Activated B cell treated with CpG ODN at 0.5 μM for 24 hours (primary cell): ENCODE results near the gene CDH15. TPM values are rescaled to one million over a fixed set of nuclear protein-coding genes. Genes with fewer than 3 reads are reported as not detected.

ENCODE experiments used
- ATAC-seq: fragments of 200-7000 bp; cut with Tn5 transposase; one replicate; pipeline ENCODE4 v1.10.0; 2021; ENCODE audit warnings: low read depth, mild to moderate bottlenecking, moderate library complexity
- CTCF ChIA-PET: fragments of 350-600 bp; sonication (Branson Sonifier 250); formaldehyde crosslinking; loops from one replicate; lab custom pipeline; 2021; ENCODE audit warnings: antibody characterized with exemption; lab: Charles Lee
- POLR2A ChIA-PET: fragments of 350-600 bp; sonication (Branson Sonifier 250); formaldehyde crosslinking; loops from one replicate; lab custom pipeline; 2021; ENCODE audit warnings: antibody characterized with exemption; lab: Charles Lee
- DNase-seq: peaks from one replicate; pipeline ENCODE4 v3.0.0; 2022
- H3K27ac Mint-ChIP-seq: one replicate; pipeline ENCODE4 v1.8.0; 2020; ENCODE audit warnings: mixed read lengths
- H3K27me3 Mint-ChIP-seq: one replicate; pipeline ENCODE4 v1.8.0; 2021; ENCODE audit warnings: mixed read lengths
- H3K36me3 Mint-ChIP-seq: one replicate; pipeline ENCODE4 v1.8.0; 2021; ENCODE audit warnings: low read depth, mixed read lengths
- H3K4me1 Mint-ChIP-seq: one replicate; pipeline ENCODE4 v1.8.0; 2021; ENCODE audit warnings: mixed read lengths
- H3K4me3 Mint-ChIP-seq: one replicate; pipeline ENCODE4 v1.8.0; 2020; ENCODE audit warnings: mild to moderate bottlenecking, mixed read lengths
- H3K9me3 Mint-ChIP-seq: one replicate; pipeline ENCODE4 v1.8.0; 2020; ENCODE audit warnings: mixed read lengths
- intact Hi-C: fragments of 100-400 bp; cut with micrococcal nuclease; formaldehyde crosslinking; loops from one replicate; pipeline ENCODE4 v1.15.1; 2024
- total RNA-seq: library from RNA; stranded (reverse); gene quantifications from 2 replicates; pipeline ENCODE4 v1.2.3, GENCODE V29; 2022
- TF ChIP-seq, protein P1 (sequence below): fragments of 200-600 bp; IDR thresholded peaks from one replicate; pipeline ENCODE4 v1.8.0; 2022; ENCODE audit warnings: antibody characterized with exemption, mild to moderate bottlenecking

Gene CDH15
- total RNA-seq, 1 donor from 2014 or later, result not detected

DNA sequence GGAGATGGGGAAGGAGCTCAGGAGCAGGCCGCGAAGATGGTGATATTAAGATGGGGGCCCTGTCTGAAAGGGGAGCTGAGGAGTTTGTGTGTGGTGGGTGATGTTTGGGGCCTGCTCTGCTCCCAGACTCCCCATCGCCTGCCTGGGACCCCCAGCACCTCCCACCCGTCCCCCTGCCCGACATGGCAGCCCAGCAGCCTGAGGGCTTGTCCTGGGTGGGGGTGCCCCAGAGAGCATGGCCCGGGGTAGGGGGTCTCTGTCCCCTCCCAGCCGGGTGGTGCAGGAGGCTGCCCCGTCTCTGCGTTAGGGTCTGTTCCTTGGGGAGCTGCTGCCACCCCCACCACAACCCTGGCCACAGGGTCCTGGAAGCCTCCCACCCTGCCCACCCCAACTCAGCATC lies 5.2 kb downstream of the CDH15 start:
- no peaks in the 10 kb centered on the region for H3K9me3 Mint-ChIP-seq
- no peaks in the 10 kb centered on the region for H3K36me3 Mint-ChIP-seq
- H3K4me3 Mint-ChIP-seq, result no peak overlapping the region
- no peaks in the 10 kb centered on the region for H3K27me3 Mint-ChIP-seq
- ATAC-seq, result no peak
- ChIA-PET POLR2A (no interaction called here), CTCF (no interaction called here)
- no peaks in the 10 kb centered on the region for H3K4me1 Mint-ChIP-seq
- no peak overlapping the region for H3K27ac Mint-ChIP-seq
- TF ChIP-seq, protein P1, sequence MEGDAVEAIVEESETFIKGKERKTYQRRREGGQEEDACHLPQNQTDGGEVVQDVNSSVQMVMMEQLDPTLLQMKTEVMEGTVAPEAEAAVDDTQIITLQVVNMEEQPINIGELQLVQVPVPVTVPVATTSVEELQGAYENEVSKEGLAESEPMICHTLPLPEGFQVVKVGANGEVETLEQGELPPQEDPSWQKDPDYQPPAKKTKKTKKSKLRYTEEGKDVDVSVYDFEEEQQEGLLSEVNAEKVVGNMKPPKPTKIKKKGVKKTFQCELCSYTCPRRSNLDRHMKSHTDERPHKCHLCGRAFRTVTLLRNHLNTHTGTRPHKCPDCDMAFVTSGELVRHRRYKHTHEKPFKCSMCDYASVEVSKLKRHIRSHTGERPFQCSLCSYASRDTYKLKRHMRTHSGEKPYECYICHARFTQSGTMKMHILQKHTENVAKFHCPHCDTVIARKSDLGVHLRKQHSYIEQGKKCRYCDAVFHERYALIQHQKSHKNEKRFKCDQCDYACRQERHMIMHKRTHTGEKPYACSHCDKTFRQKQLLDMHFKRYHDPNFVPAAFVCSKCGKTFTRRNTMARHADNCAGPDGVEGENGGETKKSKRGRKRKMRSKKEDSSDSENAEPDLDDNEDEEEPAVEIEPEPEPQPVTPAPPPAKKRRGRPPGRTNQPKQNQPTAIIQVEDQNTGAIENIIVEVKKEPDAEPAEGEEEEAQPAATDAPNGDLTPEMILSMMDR, result no peak
- DNase-seq, result no peak
- intact Hi-C loops, result loop anchor here (10.0 kb wide), 1 partner anchor 722 kb away; the partner anchor contains the start of gene ZFPM1

DNA sequence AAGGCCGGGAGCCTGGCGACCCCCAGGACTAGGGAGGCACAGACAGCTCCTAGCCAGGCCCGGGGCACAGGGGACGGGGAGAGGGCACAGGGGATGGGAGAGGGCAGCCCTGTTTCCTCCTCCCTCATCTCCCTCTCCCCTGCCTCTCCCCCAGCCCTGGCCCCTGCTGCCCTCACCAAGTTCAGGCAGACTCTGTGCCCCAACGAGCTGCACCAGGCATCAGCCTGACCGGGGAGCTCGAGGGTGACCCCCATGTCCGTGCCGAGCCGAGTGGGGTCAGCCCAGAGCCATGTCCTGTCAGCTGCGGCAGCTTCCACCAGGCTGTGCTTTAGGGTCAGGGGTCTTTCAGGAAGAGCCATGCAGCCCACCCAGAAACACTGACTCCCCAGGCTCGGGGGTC lies 6.0 kb downstream of the CDH15 start:
- Mint-ChIP-seq H3K9me3 (no peaks in the 10 kb centered on the region), H3K4me3 (no peak overlapping the region), H3K4me1 (no peaks in the 10 kb centered on the region), H3K27ac (no peak overlapping the region), H3K27me3 (no peaks in the 10 kb centered on the region), H3K36me3 (no peaks in the 10 kb centered on the region)
- ChIA-PET POLR2A (no interaction called here), CTCF (no interaction called here)
- ATAC-seq (no peak), DNase-seq (no peak)
- intact Hi-C loops, result loop anchor here (10.0 kb wide), 1 partner anchor 723 kb away; the partner anchor contains the start of gene ZFPM1
- TF ChIP-seq, protein P1, result no peak

DNA sequence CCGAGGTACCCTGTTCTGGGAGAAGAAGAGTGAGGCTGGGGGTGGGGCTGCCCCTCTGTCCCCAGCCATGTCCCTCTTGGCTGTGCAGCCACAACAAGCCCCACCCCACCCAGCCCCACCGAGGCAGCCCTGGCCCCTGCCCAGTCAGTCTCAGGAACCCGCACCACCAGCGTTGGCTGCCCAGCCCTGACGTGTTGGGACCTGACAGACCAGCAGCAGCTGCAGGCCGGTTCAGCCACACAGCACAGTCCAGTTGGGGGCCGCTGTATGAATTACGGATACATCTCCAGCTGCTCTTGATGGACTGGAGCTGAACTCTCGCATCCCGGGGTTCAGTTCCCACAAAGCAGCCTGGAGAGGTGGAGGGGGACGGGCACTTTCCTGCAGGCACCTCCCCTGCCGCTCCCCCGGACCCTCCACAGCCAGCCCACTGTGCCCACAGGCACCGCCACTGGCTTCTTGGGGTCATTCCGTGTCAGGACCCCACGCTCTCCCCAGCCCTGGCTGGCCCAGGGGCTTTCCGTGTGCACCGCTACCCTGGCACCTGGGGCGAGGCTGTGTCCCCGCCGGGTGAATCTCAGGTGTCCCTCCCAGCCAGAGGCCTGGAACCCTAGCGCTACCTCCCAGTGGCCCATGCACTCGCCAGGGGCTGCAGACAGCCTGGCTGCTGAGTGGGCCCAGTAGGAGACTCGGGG lies 7.1 kb downstream of the CDH15 start:
- no peak for DNase-seq
- POLR2A ChIA-PET, result interaction anchor here (1.2 kb wide), 1 partner anchor 384 kb away, joined by 4 read pairs; no protein-coding TSS in a partner anchor
- Mint-ChIP-seq H3K27ac (no peak overlapping the region), H3K36me3 (no peaks in the 10 kb centered on the region), H3K9me3 (no peaks in the 10 kb centered on the region), H3K27me3 (peaks cover 1% of the 10 kb centered on the region), H3K4me3 (no peak overlapping the region), H3K4me1 (no peaks in the 10 kb centered on the region)
- ATAC-seq, result no peak
- CTCF ChIA-PET, result no interaction called here
- intact Hi-C loops, result loop anchor here (10.0 kb wide), 1 partner anchor 724 kb away; the partner anchor contains the start of gene ZFPM1
- TF ChIP-seq, protein P1, result no peak

DNA sequence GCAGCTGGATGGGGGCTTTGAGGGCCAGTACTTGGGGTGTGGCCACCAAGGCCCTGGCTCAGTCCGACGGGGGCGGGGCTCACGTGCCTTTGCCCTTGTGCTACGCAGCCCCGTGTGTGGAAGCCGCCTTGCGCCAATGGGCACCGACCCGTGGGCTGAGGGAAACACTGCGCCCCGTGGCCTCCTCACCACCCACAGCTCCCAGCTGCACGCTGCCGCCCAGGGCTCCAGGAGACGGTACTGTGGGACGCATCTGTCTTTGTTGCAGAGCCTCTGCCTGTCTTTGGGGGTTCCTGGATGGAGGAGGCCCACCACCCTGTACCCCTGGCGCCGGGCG lies 7.6 kb downstream of the CDH15 start:
- Mint-ChIP-seq H3K9me3 (no peaks in the 10 kb centered on the region), H3K4me3 (no peak overlapping the region), H3K36me3 (no peaks in the 10 kb centered on the region), H3K27me3 (peaks cover 1% of the 10 kb centered on the region), H3K4me1 (no peaks in the 10 kb centered on the region), H3K27ac (no peak overlapping the region)
- TF ChIP-seq, protein P1, result no peak
- no peak for DNase-seq
- ChIA-PET POLR2A (interaction anchor here (1.2 kb wide), 1 partner anchor 384 kb away, joined by 4 read pairs; no protein-coding TSS in a partner anchor), CTCF (no interaction called here)
- no peak for ATAC-seq
- intact Hi-C loops, result loop anchor here (10.0 kb wide), 1 partner anchor 724 kb away; the partner anchor contains the start of gene ZFPM1

DNA sequence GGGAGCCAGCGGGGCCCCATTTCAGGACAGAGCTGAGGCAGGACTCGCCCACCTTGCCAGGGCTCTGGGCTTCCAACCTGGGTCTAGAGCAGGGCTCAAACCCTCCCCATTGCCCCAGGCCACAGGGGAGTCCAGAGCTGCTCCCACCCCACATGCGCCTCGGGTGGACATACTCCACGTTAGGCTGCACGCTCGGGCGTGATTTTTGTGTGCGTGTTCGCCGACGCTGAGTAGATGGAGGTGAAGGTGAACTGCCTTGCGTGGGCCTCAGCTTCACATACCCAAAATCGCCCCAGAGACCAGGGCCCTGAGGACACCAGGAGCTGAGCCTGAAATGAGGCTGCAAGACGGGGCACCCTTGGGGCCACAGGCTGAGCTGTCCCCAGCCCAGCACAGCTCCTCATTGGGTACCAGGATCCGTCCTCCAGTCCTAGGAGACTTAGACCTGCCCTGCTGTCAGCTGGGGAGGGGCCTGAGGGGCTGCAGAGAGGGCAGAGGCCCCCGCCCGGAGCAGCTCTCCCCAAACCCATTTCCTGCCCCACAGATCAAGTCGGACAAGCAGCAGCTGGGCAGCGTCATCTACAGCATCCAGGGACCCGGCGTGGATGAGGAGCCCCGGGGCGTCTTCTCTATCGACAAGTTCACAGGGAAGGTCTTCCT lies 8.2 kb downstream of the CDH15 start:
- DNase-seq (no peak), ATAC-seq (no peak)
- H3K27me3 Mint-ChIP-seq, result peaks cover 1% of the 10 kb centered on the region
- no peaks in the 10 kb centered on the region for H3K9me3 Mint-ChIP-seq
- ChIA-PET POLR2A (interaction anchor here (1.2 kb wide), 1 partner anchor 385 kb away, joined by 4 read pairs; no protein-coding TSS in a partner anchor), CTCF (no interaction called here)
- no peaks in the 10 kb centered on the region for H3K4me1 Mint-ChIP-seq
- TF ChIP-seq, protein P1, result no peak
- no peak overlapping the region for H3K4me3 Mint-ChIP-seq
- intact Hi-C loops, result loop anchor here (10.0 kb wide), 1 partner anchor 725 kb away; the partner anchor contains the start of gene ZFPM1
- no peaks in the 10 kb centered on the region for H3K36me3 Mint-ChIP-seq
- H3K27ac Mint-ChIP-seq, result no peak overlapping the region
